H1 (cell line): ENCODE results near the gene MCF2L2. TPM values are rescaled to one million over a fixed set of nuclear protein-coding genes. Genes with fewer than 3 reads are reported as not detected.

Source experiments
- CTCF ChIA-PET: fragments of 300-600 bp; sonication (Branson Sonifier 250); formaldehyde crosslinking; loops from one replicate; lab custom pipeline; 2021; ENCODE audit not compliant: partially characterized antibody; lab: Charles Lee
- POLR2A ChIA-PET: fragments of 300-600 bp; sonication (Branson Sonifier 250); formaldehyde crosslinking; loops from one replicate; lab custom pipeline; 2021; ENCODE audit warnings: inconsistent platforms; ENCODE audit not compliant: partially characterized antibody; lab: Charles Lee
- DNase-seq, 2 experiments: peaks; one replicate each; pipeline versions ENCODE4 v3.0.0 to v3.0.0-alpha.2; 2010 to 2022; ENCODE audit warnings: low spot score in 2 of 2, low read depth in 1 of 2, mixed read lengths in 1 of 2
- FAIRE-seq: peaks from 2 replicates; lab custom pipeline; 2011; peaks lifted over from hg19 to GRCh38; lab: Jason Lieb, UNC
- H2AFZ ChIP-seq: 2 replicates; pipeline ENCODE4 v1.8.1; 2012; ENCODE audit warnings: low read length, inconsistent platforms
- H2AK5ac ChIP-seq: 2 replicates; pipeline ENCODE4 v1.6.1; 2013; ENCODE audit warnings: low read depth, low read length
- H2BK120ac ChIP-seq: replicated peaks from 2 replicates; pipeline ENCODE3; 2013; ENCODE audit warnings: low read depth, low read length, inconsistent platforms
- H2BK12ac ChIP-seq: 2 replicates; pipeline ENCODE4 v1.6.1; 2013; ENCODE audit warnings: low read depth, low read length
- H2BK15ac ChIP-seq: 2 replicates; pipeline ENCODE4 v1.6.1; 2013; ENCODE audit warnings: low read length
- H2BK20ac ChIP-seq: 2 replicates; pipeline ENCODE4 v1.6.1; 2013; ENCODE audit warnings: low read length
- H2BK5ac ChIP-seq: 2 replicates; pipeline ENCODE4 v1.6.1; 2013; ENCODE audit warnings: low read depth, low read length
- H3K14ac ChIP-seq: 2 replicates; pipeline ENCODE4 v1.6.1; 2013; ENCODE audit warnings: inconsistent platforms; ENCODE audit not compliant: insufficient read length
- H3K18ac ChIP-seq: 2 replicates; pipeline ENCODE4 v1.6.1; 2013; ENCODE audit warnings: low read length; ENCODE audit errors: extremely low read depth
- H3K23ac ChIP-seq: 2 replicates; pipeline ENCODE4 v1.6.1; 2013; ENCODE audit warnings: inconsistent platforms; ENCODE audit not compliant: insufficient read length
- H3K23me2 ChIP-seq: 2 replicates; pipeline ENCODE4 v1.6.1; 2013; ENCODE audit warnings: low read depth, low read length
- H3K27ac ChIP-seq: 2 replicates; pipeline ENCODE4 v1.6.1; 2011; ENCODE audit warnings: low read depth, low read length, inconsistent platforms
- H3K27me3 ChIP-seq, 4 experiments: replicated peaks in 1 of 4; 1 replicate in 1 of 4; 2 replicates in 3 of 4; pipeline versions ENCODE4 v1.6.1 to v1.8.1; 2011 to 2013; ENCODE audit warnings: low read length in 3 of 4, mild to moderate bottlenecking in 3 of 4, inconsistent platforms in 2 of 4, mixed read lengths in 2 of 4, moderate library complexity in 1 of 4; ENCODE audit not compliant: control insufficient read depth in 3 of 4, insufficient read depth in 3 of 4; ENCODE audit errors: extremely low read depth in 1 of 4
- H3K36me3 ChIP-seq, 4 experiments: 2 replicates each; pipeline versions ENCODE4 v1.6.1 to v1.8.1; 2011 to 2013; ENCODE audit warnings: mild to moderate bottlenecking in 4 of 4, low read length in 3 of 4, moderate library complexity in 2 of 4, control low read depth in 1 of 4, inconsistent platforms in 1 of 4; ENCODE audit not compliant: insufficient read depth in 4 of 4, control insufficient read depth in 2 of 4
- H3K4ac ChIP-seq: replicated peaks from 2 replicates; pipeline ENCODE3; 2013; ENCODE audit warnings: low read length, low read depth, mixed read lengths, inconsistent platforms; ENCODE audit not compliant: insufficient read length
- H3K4me1 ChIP-seq, 4 experiments: replicated peaks in 1 of 4; 1 replicate in 1 of 4; 2 replicates in 3 of 4; pipeline versions ENCODE4 v1.6.1 to v1.8.1; 2011 to 2013; ENCODE audit warnings: low read length in 3 of 4, inconsistent platforms in 2 of 4, mixed read lengths in 1 of 4; ENCODE audit not compliant: insufficient read depth in 4 of 4, control insufficient read depth in 3 of 4
- H3K4me2 ChIP-seq, 2 experiments: 2 replicates each; pipeline versions ENCODE4 v1.6.1 to v1.8.1; 2011 to 2013; ENCODE audit warnings: low read depth in 2 of 2, low read length in 2 of 2, control low read depth in 1 of 2, inconsistent platforms in 1 of 2, mild to moderate bottlenecking in 1 of 2; ENCODE audit not compliant: insufficient read depth in 1 of 2
- H3K4me3 ChIP-seq, 4 experiments: fragments of 200-600, 300-600 bp in 1 of 4; sonication (generic), shearing (Covaris generic), sonication (Bioruptor Twin) in 1 of 4; 2 replicates each; pipeline versions ENCODE4 v1.5.1 to v1.8.1; 2011 to 2016; ENCODE audit warnings: low read length in 4 of 4, low read depth in 3 of 4, control low read depth in 2 of 4, inconsistent platforms in 2 of 4, mild to moderate bottlenecking in 2 of 4, mixed read lengths in 1 of 4, moderate library complexity in 1 of 4; ENCODE audit not compliant: insufficient read depth in 2 of 4; ENCODE audit errors: extremely low read depth in 1 of 4
- H3K56ac ChIP-seq: replicated peaks from 2 replicates; pipeline ENCODE3; 2013; ENCODE audit warnings: low read depth, mild to moderate bottlenecking, mixed read lengths, low read length, inconsistent platforms; ENCODE audit not compliant: insufficient read length
- H3K79me1 ChIP-seq: 2 replicates; pipeline ENCODE4 v1.6.1; 2013; ENCODE audit warnings: low read depth, low read length, control low read depth
- H3K79me2 ChIP-seq, 2 experiments: 2 replicates each; pipeline versions ENCODE4 v1.6.1 to v1.8.1; 2012 to 2013; ENCODE audit warnings: low read length in 2 of 2, mild to moderate bottlenecking in 2 of 2, inconsistent platforms in 1 of 2; ENCODE audit not compliant: insufficient read depth in 2 of 2, control insufficient read depth in 1 of 2
- H3K9ac ChIP-seq, 4 experiments: replicated peaks in 1 of 4; 1 replicate in 1 of 4; 2 replicates in 3 of 4; pipeline versions ENCODE4 v1.6.1 to v1.8.1; 2011 to 2013; ENCODE audit warnings: low read depth in 3 of 4, low read length in 3 of 4, control low read depth in 2 of 4, mild to moderate bottlenecking in 2 of 4, moderate library complexity in 2 of 4, inconsistent platforms in 1 of 4; ENCODE audit errors: extremely low read depth in 1 of 4
- H3K9me3 ChIP-seq, 2 experiments: 2 replicates each; pipeline versions ENCODE4 v1.6.1 to v1.8.1; 2012 to 2013; ENCODE audit warnings: mild to moderate bottlenecking in 2 of 2, moderate library complexity in 2 of 2, control low read depth in 1 of 2, inconsistent platforms in 1 of 2, low read depth in 1 of 2, low read length in 1 of 2, mixed read lengths in 1 of 2; ENCODE audit not compliant: insufficient read depth in 2 of 2
- H4K20me1 ChIP-seq, 2 experiments: replicated peaks in 1 of 2; 2 replicates each; pipeline versions ENCODE3 to v1.8.1; 2011 to 2013; ENCODE audit warnings: inconsistent platforms in 2 of 2, low read length in 2 of 2, mild to moderate bottlenecking in 1 of 2; ENCODE audit not compliant: insufficient read depth in 2 of 2, control insufficient read depth in 1 of 2
- H4K5ac ChIP-seq: 2 replicates; pipeline ENCODE4 v1.6.1; 2013; ENCODE audit warnings: low read length, low read depth, mixed read lengths, inconsistent platforms; ENCODE audit not compliant: insufficient read length
- H4K8ac ChIP-seq: 2 replicates; pipeline ENCODE4 v1.8.0; 2013; ENCODE audit warnings: mild to moderate bottlenecking, moderate library complexity, low read length, inconsistent platforms; ENCODE audit not compliant: insufficient read depth; ENCODE audit errors: extremely low read depth
- H4K91ac ChIP-seq: replicated peaks from 2 replicates; pipeline ENCODE3; 2013; ENCODE audit warnings: low read length, mixed read lengths, inconsistent platforms; ENCODE audit not compliant: insufficient read length
- KDM5A ChIP-seq: fragments of 200-600 bp; IDR thresholded peaks from 2 replicates; pipeline ENCODE4 v1.7.1; 2012; ENCODE audit warnings: mild to moderate bottlenecking, low read length, inconsistent platforms, mixed read lengths
- POU5F1 ChIP-seq: IDR thresholded peaks from 2 replicates; pipeline ENCODE4 v1.6.1; 2011; ENCODE audit warnings: low read depth, mild to moderate bottlenecking, low read length, moderate library complexity
- SIN3A ChIP-seq, 2 experiments: IDR thresholded peaks in 1 of 2; conservative IDR thresholded peaks in 1 of 2; 2 replicates each; pipeline ENCODE4 v1.6.1; 2011 to 2012; ENCODE audit warnings: low read length in 2 of 2, improper control_type of control experiment in 1 of 2, low read depth in 1 of 2, mild to moderate bottlenecking in 1 of 2
- WGBS, 2 experiments: shearing (Covaris generic) in 1 of 2; methylation state at CpG; one replicate each; pipeline versions ENCODE4 v1.1.6 to v1.1.7; 2013 to 2015; ENCODE audit warnings: low lambda C conversion rate in 2 of 2, mixed read lengths in 2 of 2, inconsistent platforms in 1 of 2, low coverage in 1 of 2, missing lambda C conversion rate in 1 of 2; ENCODE audit not compliant: insufficient replicate concordance in 2 of 2, insufficient coverage in 1 of 2, insufficient read length in 1 of 2; ENCODE audit errors: extremely low coverage in 1 of 2, missing lambda C conversion rate in 1 of 2; 5-methylcytosine and 5-hydroxymethylcytosine counted together
- polyA plus RNA-seq, 7 experiments: library from polyadenylated mRNA; depleted of rRNA in 3 of 7; stranded (reverse) in 5 of 7; unstranded in 2 of 7; fragments of >200 nt in 5 of 7; fragments of 200-250 nt in 2 of 7; gene quantifications; 1 replicate in 5 of 7; 2 replicates in 1 of 7; 4 replicates in 1 of 7; pipeline versions ENCODE4 v1.2.1 to v1.2.3, GENCODE V29; 2011 to 2013; ENCODE audit warnings: missing spikeins in 2 of 7, mixed read lengths in 2 of 7
- total RNA-seq: library from RNA; stranded (reverse); fragmentation: NEBNext Ultra II Directional; extraction: Animal tissue kit (Norgen Biotek cat#: 25700); gene quantifications from 2 replicates; pipeline ENCODE4 v1.2.1, GENCODE V29; 2021

MCF2L2 gene
- total and polyA plus RNA-seq, 2 of the 8 experiments (the other 6 are each of a cell fraction or from before 2014, with no cell fraction given): 4.1 to 13.7 TPM

GRCh38 chr3:183249006-183249718 lies 179.3 kb downstream of the MCF2L2 start:
- 59% methylated on average over 6 of the region's 6 CpGs; no CpG with 5 or more reads in 1 of the 2 experiments for WGBS, 2 experiments

More at GRCh38 chr3:183249006-183249718, 179.3 kb downstream of the MCF2L2 start:
- H3K4me2 ChIP-seq: peak overlapping the region in 1 of 2 experiments; percentile 2; a peak in 2 of 4 replicates
- no peak overlapping the region for H2BK120ac ChIP-seq
- H2BK5ac ChIP-seq: 0 out of 2 replicates have a peak overlapping the region, but pooled peaks have one; percentile 4
- no peaks in the 10 kb centered on the region for H3K79me2 ChIP-seq
- no peak overlapping the region for H3K9ac ChIP-seq
- H3K14ac ChIP-seq: no peak overlapping the region
- H3K27me3 ChIP-seq: peaks cover 3 to 17% (median 12%) of the 10 kb centered on the region in 4 experiments
- no peak overlapping the region for H2AFZ ChIP-seq
- H3K56ac ChIP-seq: no peak overlapping the region
- no peak overlapping the region; the same call in 1 of the 2 replicates for H2BK15ac ChIP-seq
- H4K5ac ChIP-seq: no peak overlapping the region
- FAIRE-seq (no peak), DNase-seq (no peak)
- H3K23me2 ChIP-seq: peaks cover 7% of the 10 kb centered on the region
- H4K91ac ChIP-seq: no peak overlapping the region
- no peak overlapping the region for H4K8ac ChIP-seq
- H3K36me3 ChIP-seq: no peaks in the 10 kb centered on the region
- no peaks in the 10 kb centered on the region for H3K79me1 ChIP-seq
- H3K9me3 ChIP-seq: no peaks in the 10 kb centered on the region
- no peak overlapping the region for H3K4ac ChIP-seq
- TF ChIP-seq SIN3A (conservative IDR thresholded peaks at IDR 0.05 in 1 of 2, IDR thresholded peaks at IDR 0.05 in 1 of 2; ENCODE audit: low read depth in 1 of 2, low read length in 2 of 2): no peak
- no peak for TF ChIP-seq POU5F1
- no peak for TF ChIP-seq KDM5A
- H3K27ac ChIP-seq: no peak overlapping the region
- peak overlapping the region; percentile 52; the same call in 1 of the 2 replicates for H2BK20ac ChIP-seq
- no peak overlapping the region for H3K4me3 ChIP-seq
- H3K18ac ChIP-seq: no peak overlapping the region
- H2AK5ac ChIP-seq: peak overlapping the region; percentile 65; the same call in 1 of the 2 replicates
- H4K20me1 ChIP-seq: no peaks in the 10 kb centered on the region
- POLR2A ChIA-PET: interaction anchor here (0.7 to 1.1 kb wide), 4 partner anchors 9 to 58 kb away, joined by 3 to 4 read pairs (median 4); no protein-coding TSS in a partner anchor
- CTCF ChIA-PET: interaction anchor here (0.7 to 1.4 kb wide), 2 partner anchors 9 to 60 kb away, joined by 3 to 4 read pairs; no protein-coding TSS in a partner anchor
- no peak overlapping the region for H3K23ac ChIP-seq
- peaks cover 4 to 14% (median 7%) of the 10 kb centered on the region in 4 experiments for H3K4me1 ChIP-seq
- H2BK12ac ChIP-seq: no peak overlapping the region
